K562 (cell line): ENCODE data around the gene ADAMTS14. TPM values are rescaled to one million over a fixed set of nuclear protein-coding genes. Genes with fewer than 3 reads are reported as not detected.

Experiments
- ARID4B ChIP-seq: sonication (generic); formaldehyde crosslinking; IDR thresholded peaks from 2 replicates; pipeline ENCODE4 v1.8.0; 2022; ENCODE audit warnings: mild to moderate bottlenecking, missing genetic modification reagents
- E2F3 ChIP-seq: fragments of 250-450 bp; sonication (Bioruptor Pico); IDR thresholded peaks from 2 replicates; pipeline ENCODE4 v1.4.0; 2020; ENCODE audit warnings: mild to moderate bottlenecking
- ELK3 ChIP-seq: fragments of 450-650 bp; formaldehyde crosslinking; IDR thresholded peaks from 2 replicates; pipeline ENCODE4 v1.4.0; 2020; ENCODE audit warnings: mild to moderate bottlenecking
- FOXP1 ChIP-seq: sonication (generic); formaldehyde crosslinking; IDR thresholded peaks from 2 replicates; pipeline ENCODE4 v1.8.0; 2022; ENCODE audit warnings: mild to moderate bottlenecking, missing genetic modification reagents
- GABPA ChIP-seq: fragments of 200-800 bp; sonication (Bioruptor generic); conservative IDR thresholded peaks from 2 replicates; pipeline ENCODE4 v1.6.1; 2016; ENCODE audit warnings: low read depth, missing genetic modification characterization, missing compliant biosample characterization
- HDAC2 ChIP-seq: fragments of 450-650 bp; IDR thresholded peaks from 2 replicates; pipeline ENCODE4 v1.6.1; 2016; ENCODE audit warnings: mild to moderate bottlenecking
- HDAC8 ChIP-seq: fragments of 450-650 bp; IDR thresholded peaks from 2 replicates; pipeline ENCODE4 v1.6.1; 2016; ENCODE audit warnings: mild to moderate bottlenecking, missing genetic modification characterization, moderate library complexity, missing compliant biosample characterization
- MTA2 ChIP-seq: fragments of 450-650 bp; IDR thresholded peaks from 2 replicates; pipeline ENCODE4 v1.6.1; 2016; ENCODE audit warnings: low read depth
- NR0B1 ChIP-seq: fragments of 450-650 bp; IDR thresholded peaks from one replicate; pipeline ENCODE4 v1.6.1; 2018; ENCODE audit warnings: mild to moderate bottlenecking, moderate library complexity; ENCODE audit not compliant: partially characterized antibody
- NR2F6 ChIP-seq: fragments of 450-650 bp; formaldehyde crosslinking; IDR thresholded peaks from 2 replicates; pipeline ENCODE4 v1.4.0; 2020; ENCODE audit warnings: mild to moderate bottlenecking
- PHF20 ChIP-seq: fragments of 450-650 bp; IDR thresholded peaks from 2 replicates; pipeline ENCODE4 v1.6.1; 2018; ENCODE audit not compliant: partially characterized antibody
- RAD51 ChIP-seq: fragments of 450-650 bp; IDR thresholded peaks from 2 replicates; pipeline ENCODE4 v1.7.1; 2016; ENCODE audit warnings: low read depth, mild to moderate bottlenecking, borderline replicate concordance
- SIRT6 ChIP-seq: IDR thresholded peaks from one replicate; pipeline ENCODE4 v1.6.1; 2012; ENCODE audit warnings: low read depth, mild to moderate bottlenecking, control low read depth, inconsistent platforms, low read length, moderate library complexity
- TFAM ChIP-seq: fragments of 250-450 bp; sonication (Bioruptor Pico); conservative IDR thresholded peaks from 2 replicates; pipeline ENCODE4 v1.5.0; 2021; ENCODE audit warnings: mild to moderate bottlenecking, moderate library complexity
- U2AF2 ChIP-seq: fragments of 200-400 bp; formaldehyde crosslinking; optimal IDR thresholded peaks from 2 replicates; pipeline ENCODE3; 2017; ENCODE audit warnings: low read depth, mild to moderate bottlenecking, low read length
- XRCC4 ChIP-seq: IDR thresholded peaks from one replicate; pipeline ENCODE4 v1.6.1; 2011; ENCODE audit not compliant: insufficient read depth, insufficient read length; ENCODE audit errors: extremely low read depth
- ZBTB9 ChIP-seq: fragments of 450-650 bp; formaldehyde crosslinking; IDR thresholded peaks from 2 replicates; pipeline ENCODE4 v1.4.0; 2020; ENCODE audit warnings: mild to moderate bottlenecking, moderate library complexity
- ZNF134 ChIP-seq: fragments of 250-450 bp; sonication (Bioruptor Pico); conservative IDR thresholded peaks from 2 replicates; pipeline ENCODE4 v1.4.0; 2020
- ZNF354B ChIP-seq: fragments of 250-450 bp; sonication (Bioruptor Pico); IDR thresholded peaks from 2 replicates; pipeline ENCODE4 v1.4.0; 2020
- polyA plus RNA-seq, 8 experiments: library from polyadenylated mRNA; depleted of rRNA in 4 of 8; stranded (reverse) in 5 of 8; unstranded in 3 of 8; fragments of >200 nt; fragmentation: Nextera tagmentation in 2 of 8; fragmentation: Illumina TruSeq in 1 of 8; extraction: Ambion mirVana in 2 of 8; extraction: Trizol in 1 of 8; gene quantifications; 2 replicates each; pipeline versions ENCODE4 v1.2.1 to v1.2.3, GENCODE V29; 2011 to 2014; ENCODE audit warnings: inconsistent platforms in 1 of 8, missing spikeins in 1 of 8
- total RNA-seq, 7 experiments: library from RNA; depleted of rRNA in 6 of 7; stranded (reverse); fragments of >200 nt in 6 of 7; fragmentation: Illumina TruSeq in 2 of 7; extraction: Trizol in 2 of 7; gene quantifications; 2 replicates each; pipeline versions ENCODE4 v1.2.1 to v1.2.3, GENCODE V29; 2011 to 2021; ENCODE audit warnings: low replicate concordance in 1 of 7

ADAMTS14 gene
- total and polyA plus RNA-seq, 9 of the 15 experiments (the other 6 are each of a cell fraction or from before 2014, with no cell fraction given): 0.04 to 37.4 (median 15.9) TPM

- no peak for TF ChIP-seq NR0B1
- no peak for TF ChIP-seq GABPA (tag)
- no peak for TF ChIP-seq XRCC4
- no peak for TF ChIP-seq ZNF354B (CRISPR knock-in tag)
- TF ChIP-seq RAD51: no peak
- no peak for TF ChIP-seq SIRT6
- no peak; the same call in none of the 2 replicates for TF ChIP-seq ARID4B
- 0 out of 2 replicates have a peak, but pooled peaks have one; percentile 16 for TF ChIP-seq ELK3
- no peak for TF ChIP-seq U2AF2
- TF ChIP-seq E2F3 (CRISPR knock-in tag): peak; percentile 62; the same call in 1 of the 2 replicates
- no peak for TF ChIP-seq MTA2
- TF ChIP-seq TFAM (CRISPR knock-in tag): no peak
- peak; percentile 67; the same call in 1 of the 2 replicates for TF ChIP-seq NR2F6 (CRISPR knock-in tag)
- peak; percentile 47; the same call in 1 of the 2 replicates for TF ChIP-seq FOXP1 (CRISPR knock-in tag)
- peak; percentile 100 for TF ChIP-seq HDAC2
- TF ChIP-seq ZBTB9 (CRISPR knock-in tag): peak; percentile 78; the same call in 1 of the 2 replicates
- TF ChIP-seq ZNF134 (CRISPR knock-in tag): peak; percentile 41; the same call in 1 of the 2 replicates
- TF ChIP-seq HDAC8: peak; percentile 66
- TF ChIP-seq PHF20: peak; percentile 89
Observed at GRCh38 chr10:70671619-70672164, 614 bp upstream of the ADAMTS14 start (continued).
